ENCODE results near the gene CIC. TPM values are rescaled to one million over a fixed set of nuclear protein-coding genes. Genes with fewer than 3 reads are reported as not detected.
A peak's percentile ranks its signal among the peaks of the same experiment; 100 is the strongest.

The CIC gene
- total and polyA plus RNA-seq, 2 of the 13 experiments (the other 11 are each of a cell fraction or from before 2014, with no cell fraction given): 5.9 to 8.0 TPM

GRCh38 chr19:42284591-42285341 is 15.7 kb downstream of the CIC start (continued):
- TF ChIP-seq YY1 (IDR thresholded peaks at IDR 0.05; ENCODE audit: insufficient read depth, insufficient replicate concordance, low read depth, low read length): no peak
- TF ChIP-seq ZNF615 (CRISPR knock-in tag; IDR thresholded peaks at IDR 0.05; ENCODE audit: borderline replicate concordance): no peak
- TF ChIP-seq ZNF17 (CRISPR knock-in tag; IDR thresholded peaks at IDR 0.05): no peak
- no peak for TF ChIP-seq ZNF652 (CRISPR knock-in tag; IDR thresholded peaks at IDR 0.05; ENCODE audit: borderline replicate concordance, low read depth)
- no peak for TF ChIP-seq EZH2 (conservative IDR thresholded peaks at IDR 0.05; ENCODE audit: low read depth, low read length)
- TF ChIP-seq ZFX (CRISPR knock-in tag; IDR thresholded peaks at IDR 0.05; ENCODE audit: low read depth): 0 out of 2 replicates have a peak, but pooled peaks have one; percentile 14
- peak; percentile 52; the same call in 1 of the 2 replicates for TF ChIP-seq SIN3A (IDR thresholded peaks at IDR 0.05; ENCODE audit: borderline replicate concordance, low read depth, low read length)

- peaks cover 19 to 39% of the 10 kb centered on the region in 2 experiments; a peak in 4 of 5 replicates for H3K36me3 ChIP-seq (replicated peaks in 1 of 2; ENCODE audit: control insufficient read depth in 1 of 2, insufficient read depth in 2 of 2, low read length in 2 of 2)
- H3K9ac ChIP-seq (ENCODE audit: insufficient read depth, low read depth, low read length): peak overlapping the region; percentile 13; the same call in 1 of the 2 replicates
- ChIA-PET CTCF (ENCODE audit: low intra/inter-chr PET ratio, low total read pairs) (no interaction called here), POLR2A (interaction anchor here (1.7 kb wide), 1 partner anchor 42 kb away, joined by 9 read pairs; the partner anchor contains the start of gene GSK3A)
- BruUV-seq (replicated peaks): no TSS peak
- no peak overlapping the region for H3K27ac ChIP-seq (ENCODE audit: extremely low read length, insufficient read depth, low read length)
- H3K4me3 ChIP-seq (replicated peaks in 1 of 3; ENCODE audit: insufficient read depth in 1 of 3, low read depth in 2 of 3, low read length in 3 of 3): peak overlapping the region in 1 of 3 experiments; percentile 85; a peak in 2 of 6 replicates
- H3K4me1 ChIP-seq (ENCODE audit: insufficient read depth, low read length): peaks cover 42% of the 10 kb centered on the region
- no peak for ATAC-seq
- no peak for DNase-seq (ENCODE audit: low spot score)
- H2AFZ ChIP-seq (ENCODE audit: low read length): no peak overlapping the region
- peak overlapping the region; percentile 84 for H3K4me2 ChIP-seq (ENCODE audit: low read depth, low read length)
- TF ChIP-seq ZFP36 (IDR thresholded peaks at IDR 0.05; ENCODE audit: borderline replicate concordance, low read depth, low read length, partially characterized antibody): no peak
- 0 out of 2 replicates have a peak, but pooled peaks have one; percentile 38 for TF ChIP-seq ZNF253 (CRISPR knock-in tag; IDR thresholded peaks at IDR 0.05; ENCODE audit: borderline replicate concordance)
- 0 out of 2 replicates have a peak, but pooled peaks have one; percentile 37 for TF ChIP-seq ZSCAN21 (CRISPR knock-in tag; IDR thresholded peaks at IDR 0.05; ENCODE audit: borderline replicate concordance)
- in situ Hi-C loops (cut with HindIII; ENCODE audit: extremely low pct_ligation_motif_present, low pct_unique_long_range_greater_than_20kb) (loop anchor here (5.0 kb wide), 1 partner anchor 33 kb away; no protein-coding TSS in a partner anchor), intact Hi-C loops (cut with micrococcal nuclease; ENCODE audit: unreplicated experiment) (no loop called here)
- peaks cover 29% of the 10 kb centered on the region for H3K79me2 ChIP-seq (ENCODE audit: insufficient read depth, low read length)
- H3K9me3 ChIP-seq (ENCODE audit: low read length): no peaks in the 10 kb centered on the region
- no peaks in the 10 kb centered on the region; a peak in 1 of 5 replicates for H3K27me3 ChIP-seq (ENCODE audit: control insufficient read depth in 1 of 2, insufficient read depth in 2 of 2, low read length in 2 of 2)
- 76% methylated on average over 5 of the region's 5 CpGs for WGBS (ENCODE audit: low lambda C conversion rate)
- no peak for FAIRE-seq
- peaks cover 11% of the 10 kb centered on the region; the same call in 1 of the 2 replicates for H4K20me1 ChIP-seq (ENCODE audit: insufficient read depth, low read length)
Measured at GRCh38 chr19:42285541-42285941, 16.5 kb downstream of the CIC start.
